HCT116 (cell line): ENCODE measurements around the gene FOXK1. TPM values are rescaled to one million over a fixed set of nuclear protein-coding genes. Genes with fewer than 3 reads are reported as not detected.

Experiments used
- ATAC-seq: fragments of 200-7000 bp; cut with Tn5 transposase; 2 replicates; pipeline ENCODE4 v1.9.1; 2020; ENCODE audit warnings: mild to moderate bottlenecking, moderate library complexity
- BruUV-seq: library from RNA; stranded (reverse); fragments of 400-500 nt; replicated peaks from 2 replicates; lab custom pipeline; 2021; lab: Mats Ljungman, UMichigan
- CTCF ChIA-PET: fragments of 300-600 bp; sonication (Branson Sonifier 250); formaldehyde crosslinking; loops from one replicate; lab custom pipeline; 2021; ENCODE audit warnings: antibody characterized with exemption; lab: Charles Lee
- POLR2A ChIA-PET: fragments of 300-600, 350-600 bp; sonication (Branson Sonifier 250); formaldehyde crosslinking; loops from one replicate; lab custom pipeline; 2021; ENCODE audit warnings: antibody characterized with exemption; lab: Charles Lee
- RAD21 ChIA-PET, 2 experiments: fragments of 300-600 bp; sonication (Branson Sonifier 250); formaldehyde crosslinking; loops; one replicate each; lab custom pipeline; 2023; ENCODE audit warnings: low total read pairs in 2 of 2; ENCODE audit not compliant: uncharacterized antibody in 2 of 2, unreplicated experiment in 2 of 2, low non-redundant PET in 1 of 2; lab: Charles Lee
- DNase-seq: peaks from one replicate; pipeline ENCODE4 v3.0.0-alpha.2; 2010; ENCODE audit warnings: low read depth, low spot score
- H2AFZ ChIP-seq: fragments of 200-600 bp; shearing (Covaris generic), sonication (generic); 2 replicates; pipeline ENCODE4 v1.6.1; 2017; ENCODE audit warnings: low read depth, mixed run types, mixed read lengths, antibody characterized with exemption, low read length; ENCODE audit not compliant: poor library complexity, severe bottlenecking
- H3K27ac ChIP-seq: 2 replicates; pipeline ENCODE4 v1.5.1; 2012; ENCODE audit warnings: low read depth, low read length
- H3K27me3 ChIP-seq: fragments of 200-600 bp; sonication (generic); 2 replicates; pipeline ENCODE4 v1.6.1; 2016; ENCODE audit warnings: mixed run types, low read length, mixed read lengths; ENCODE audit not compliant: insufficient read depth
- H3K36me3 ChIP-seq, 2 experiments: fragments of 200-500 bp in 1 of 2; fragments of 200-600 bp in 1 of 2; sonication (Bioruptor generic) in 1 of 2; sonication (generic) in 1 of 2; 2 replicates each; pipeline versions ENCODE4 v1.5.1 to v1.6.1; 2014 to 2016; ENCODE audit warnings: low read length in 2 of 2, inconsistent platforms in 1 of 2, mixed read lengths in 1 of 2, mixed run types in 1 of 2; ENCODE audit not compliant: insufficient read depth in 2 of 2, control insufficient read depth in 1 of 2
- H3K4me1 ChIP-seq, 2 experiments: fragments of 200-600 bp in 1 of 2; sonication (generic) in 1 of 2; 2 replicates each; pipeline versions ENCODE4 v1.5.1 to v1.6.1; 2012 to 2017; ENCODE audit warnings: low read length in 2 of 2, inconsistent platforms in 1 of 2, mild to moderate bottlenecking in 1 of 2, mixed read lengths in 1 of 2, mixed run types in 1 of 2, moderate library complexity in 1 of 2; ENCODE audit not compliant: insufficient read depth in 2 of 2, control insufficient read depth in 1 of 2
- H3K4me2 ChIP-seq: fragments of 200-600 bp; sonication (generic); 2 replicates; pipeline ENCODE4 v1.6.1; 2017; ENCODE audit warnings: mixed run types, low read length, mixed read lengths
- H3K4me3 ChIP-seq, 2 experiments: fragments of 200-600 bp in 1 of 2; sonication (generic) in 1 of 2; replicated peaks in 1 of 2; 2 replicates each; pipeline ENCODE4 v1.5.1; 2011 to 2016; ENCODE audit warnings: low read length in 2 of 2, control low read depth in 1 of 2, low read depth in 1 of 2, mild to moderate bottlenecking in 1 of 2, mixed read lengths in 1 of 2, mixed run types in 1 of 2
- H3K79me2 ChIP-seq: fragments of 200-600 bp; sonication (generic); 2 replicates; pipeline ENCODE4 v1.6.1; 2017; ENCODE audit warnings: mild to moderate bottlenecking, mixed run types, low read length, moderate library complexity, mixed read lengths; ENCODE audit not compliant: insufficient read depth
- H3K9ac ChIP-seq: fragments of 200-600 bp; sonication (generic); 2 replicates; pipeline ENCODE4 v1.6.1; 2016; ENCODE audit warnings: low read length, mixed read lengths
- H3K9me2 ChIP-seq: fragments of 200-600 bp; sonication (generic), shearing (Covaris generic); 2 replicates; pipeline ENCODE4 v1.6.1; 2017; ENCODE audit warnings: mixed run types, mild to moderate bottlenecking, moderate library complexity; ENCODE audit not compliant: insufficient read depth
- H3K9me3 ChIP-seq, 2 experiments: fragments of 200-500 bp in 1 of 2; fragments of 200-600 bp in 1 of 2; sonication (Bioruptor generic) in 1 of 2; sonication (generic) in 1 of 2; 2 replicates each; pipeline ENCODE4 v1.6.1; 2014 to 2017; ENCODE audit warnings: low read length in 2 of 2, mixed read lengths in 2 of 2, inconsistent platforms in 1 of 2, low read depth in 1 of 2, mild to moderate bottlenecking in 1 of 2, mixed run types in 1 of 2, moderate library complexity in 1 of 2; ENCODE audit not compliant: control insufficient read depth in 1 of 2, insufficient read depth in 1 of 2
- H4K20me1 ChIP-seq: fragments of 200-600 bp; sonication (generic), shearing (Covaris generic); 2 replicates; pipeline ENCODE4 v1.6.1; 2017; ENCODE audit warnings: mixed run types, mild to moderate bottlenecking, moderate library complexity; ENCODE audit not compliant: insufficient read depth
- CEBPB ChIP-seq: IDR thresholded peaks from 2 replicates; pipeline ENCODE4 v1.6.1; 2012; ENCODE audit warnings: low read depth
- EGR1 ChIP-seq: IDR thresholded peaks from 2 replicates; pipeline ENCODE4 v1.6.1; 2012; ENCODE audit warnings: low read depth
- ELF1 ChIP-seq: IDR thresholded peaks from 2 replicates; pipeline ENCODE4 v1.6.1; 2012; ENCODE audit warnings: low read depth, borderline replicate concordance
- EZH2 ChIP-seq: fragments of 200-600 bp; sonication (generic); IDR thresholded peaks from 2 replicates; pipeline ENCODE4 v1.6.1; 2017; ENCODE audit warnings: antibody characterized with exemption, mixed run types
- MAX ChIP-seq: IDR thresholded peaks from 2 replicates; pipeline ENCODE4 v1.6.1; 2012
- POLR2A ChIP-seq: IDR thresholded peaks from 2 replicates; pipeline ENCODE4 v1.7.0; 2011; ENCODE audit warnings: borderline replicate concordance; ENCODE audit not compliant: insufficient read depth, insufficient read length; ENCODE audit errors: extremely low read depth
- POLR2AphosphoS5 ChIP-seq: IDR thresholded peaks from 2 replicates; pipeline ENCODE4 v1.6.1; 2011; ENCODE audit warnings: mild to moderate bottlenecking, low read depth, low read length, moderate library complexity
- SRF ChIP-seq: IDR thresholded peaks from 2 replicates; pipeline ENCODE4 v1.6.1; 2012; ENCODE audit warnings: low read depth
- TCF7L2 ChIP-seq: IDR thresholded peaks from 2 replicates; pipeline ENCODE4 v1.7.0; 2011; ENCODE audit warnings: borderline replicate concordance, inconsistent platforms; ENCODE audit not compliant: insufficient read depth, insufficient read length; ENCODE audit errors: extremely low read depth
- ZBTB33 ChIP-seq: IDR thresholded peaks from 2 replicates; pipeline ENCODE4 v1.6.1; 2011; ENCODE audit warnings: mild to moderate bottlenecking, low read length, moderate library complexity; ENCODE audit not compliant: insufficient replicate concordance; ENCODE audit errors: extremely low read depth
- ZNF274 ChIP-seq: fragments of 200-500 bp; sonication (Bioruptor generic); IDR thresholded peaks from 2 replicates; pipeline ENCODE4 v1.6.1; 2014; ENCODE audit warnings: mild to moderate bottlenecking, low read depth, low read length, inconsistent platforms
- intact Hi-C: fragments of 100-400 bp; cut with micrococcal nuclease; formaldehyde crosslinking; loops from 2 replicates; pipeline ENCODE4 v1.10.0; 2022
- total RNA-seq: library from RNA; stranded (reverse); gene quantifications from one replicate; pipeline ENCODE4 v1.2.1, GENCODE V29; 2021; ENCODE audit not compliant: unreplicated experiment

Gene FOXK1
- total RNA-seq, 1 experiment from 2014 or later = 60.5 TPM

- H3K9me2 ChIP-seq = no peaks in the 10 kb centered on the region
- H2AFZ ChIP-seq = no peak overlapping the region
- H3K9ac ChIP-seq = no peak overlapping the region
- no peaks in the 10 kb centered on the region for H3K27me3 ChIP-seq
- no peaks in the 10 kb centered on the region for H3K9me3 ChIP-seq
- no peak overlapping the region for H3K27ac ChIP-seq
- BruUV-seq = no TSS peak
- CTCF ChIA-PET = no interaction called here
- no peak overlapping the region for H3K4me3 ChIP-seq
- no peaks in the 10 kb centered on the region for H3K36me3 ChIP-seq
- H3K79me2 ChIP-seq = no peaks in the 10 kb centered on the region
- no peaks in the 10 kb centered on the region for H3K4me1 ChIP-seq
- intact Hi-C loops = no loop called here
- H3K4me2 ChIP-seq = no peak overlapping the region
- no peaks in the 10 kb centered on the region for H4K20me1 ChIP-seq
- POLR2A ChIA-PET = no interaction called here
- no peak for ATAC-seq
- DNase-seq = no peak
- RAD21 ChIA-PET = no interaction called here
- TF ChIP-seq EZH2 (no peak), ZBTB33 (no peak), MAX (no peak), CEBPB (no peak), ELF1 (no peak), POLR2A (no peak), TCF7L2 (no peak), POLR2AphosphoS5 (no peak), SRF (no peak), EGR1 (no peak), ZNF274 (no peak)
Measured at GRCh38 chr7:4665661-4666060, 16.4 kb upstream of the FOXK1 start.
